ENCODE data around the gene FAM20A. TPM values are rescaled to one million over a fixed set of nuclear protein-coding genes. Genes with fewer than 3 reads are reported as not detected.
A peak's percentile ranks its signal among the peaks of the same experiment; 100 is the strongest.
"Not testable (repeated sequence)": the region's sequence is repeated elsewhere in the genome, so short reads cannot be mapped to it uniquely, and the experiment has no call there.

Gene FAM20A
- total RNA-seq, 1 experiment from 2014 or later = not detected

DNA sequence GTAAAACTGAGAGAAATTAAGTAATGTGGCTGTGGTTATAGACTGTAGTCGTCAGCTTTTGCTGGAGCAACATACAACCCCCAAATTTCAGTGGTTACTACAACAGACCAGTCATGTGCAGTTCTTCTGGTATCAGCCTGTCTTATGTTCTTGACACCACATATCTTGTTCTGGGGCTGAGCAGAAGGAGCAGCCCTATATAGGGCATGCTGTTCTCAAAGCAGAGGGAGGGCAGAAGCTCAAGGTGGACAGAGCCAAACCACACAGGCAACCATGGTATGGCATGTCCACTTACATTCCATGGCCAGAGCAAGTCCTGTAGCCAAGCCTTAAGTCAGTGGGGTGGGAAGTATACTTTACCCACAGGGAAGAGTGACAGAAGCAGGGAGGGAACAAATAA lies 81.3 kb downstream of the FAM20A start:
- H3K9ac ChIP-seq (ENCODE audit: low read length) = no peak overlapping the region
- CTCF ChIA-PET = no interaction called here
- no peak for ATAC-seq

DNA sequence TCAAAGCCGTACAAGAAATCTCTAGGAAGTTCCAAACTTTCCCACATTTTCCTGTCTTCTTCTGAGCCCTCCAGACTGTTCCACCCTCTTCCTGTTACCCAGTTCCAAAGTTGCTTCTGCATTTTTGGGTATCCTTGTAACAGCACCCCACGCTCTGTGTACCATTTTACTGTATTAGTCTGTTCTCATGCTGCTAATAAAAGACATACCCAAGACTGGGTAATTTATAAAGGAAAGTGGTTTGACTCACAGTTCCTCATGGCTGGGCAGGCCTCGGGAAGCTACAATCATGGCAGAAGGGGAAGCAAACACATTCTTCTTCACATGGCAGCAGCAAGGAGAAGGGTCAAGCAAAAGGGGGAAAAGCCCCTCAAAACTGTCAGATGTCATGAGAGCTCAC lies 82.1 kb downstream of the FAM20A start:
- H3K27ac ChIP-seq (ENCODE audit: low read depth, low read length); H2AFZ ChIP-seq (ENCODE audit: low read depth, low read length, poor library complexity, severe bottlenecking); ATAC-seq; H3K27me3 ChIP-seq (ENCODE audit: insufficient read depth, low read length); H3K4me3 ChIP-seq (replicated peaks in 1 of 2; ENCODE audit: low read depth in 1 of 2, low read length in 2 of 2); H4K20me1 ChIP-seq (ENCODE audit: insufficient read depth); DNase-seq (ENCODE audit: low read depth, low spot score); H3K9me3 ChIP-seq (ENCODE audit: control insufficient read depth in 1 of 2, insufficient read depth in 1 of 2, low read depth in 1 of 2, low read length in 2 of 2); CTCF ChIA-PET; H3K9me2 ChIP-seq (ENCODE audit: insufficient read depth); BruUV-seq (replicated peaks); RAD21 ChIA-PET (ENCODE audit: low non-redundant PET in 1 of 2, low total read pairs in 2 of 2, uncharacterized antibody in 2 of 2, unreplicated experiment in 2 of 2); H3K9ac ChIP-seq (ENCODE audit: low read length); POLR2A ChIA-PET; H3K4me1 ChIP-seq (ENCODE audit: control insufficient read depth in 1 of 2, insufficient read depth in 2 of 2, low read length in 2 of 2); intact Hi-C loops (cut with micrococcal nuclease); H3K4me2 ChIP-seq (ENCODE audit: low read length): not testable (repeated sequence)
- Histone ChIP-seq H3K79me2 (ENCODE audit: insufficient read depth, low read length) (peaks cover 82% of the 10 kb centered on the region), H3K36me3 (ENCODE audit: control insufficient read depth in 1 of 2, insufficient read depth in 2 of 2, low read length in 2 of 2) (peaks cover 41 to 52% of the 10 kb centered on the region in 2 experiments)

More for the DNA sequence above, 81.3 kb downstream of the FAM20A start:
- no peak overlapping the region for H2AFZ ChIP-seq (ENCODE audit: low read depth, low read length, poor library complexity, severe bottlenecking)
- ChIA-PET RAD21 (ENCODE audit: low non-redundant PET in 1 of 2, low total read pairs in 2 of 2, uncharacterized antibody in 2 of 2, unreplicated experiment in 2 of 2) (no interaction called here), POLR2A (no interaction called here)
- intact Hi-C loops (cut with micrococcal nuclease) = no loop called here
- H3K9me3 ChIP-seq (ENCODE audit: control insufficient read depth in 1 of 2, insufficient read depth in 1 of 2, low read depth in 1 of 2, low read length in 2 of 2) = no peaks in the 10 kb centered on the region
- peaks cover 7% of the 10 kb centered on the region; the same call in 1 of the 2 replicates for H4K20me1 ChIP-seq (ENCODE audit: insufficient read depth)
- H3K27ac ChIP-seq (ENCODE audit: low read depth, low read length) = no peak overlapping the region
- no peak overlapping the region for H3K4me2 ChIP-seq (ENCODE audit: low read length)
- no TSS peak for BruUV-seq (replicated peaks)
- no peaks in the 10 kb centered on the region for H3K27me3 ChIP-seq (ENCODE audit: insufficient read depth, low read length)
- H3K36me3 ChIP-seq (ENCODE audit: control insufficient read depth in 1 of 2, insufficient read depth in 2 of 2, low read length in 2 of 2) = peaks cover 46 to 60% of the 10 kb centered on the region in 2 experiments
- H3K9me2 ChIP-seq (ENCODE audit: insufficient read depth) = no peaks in the 10 kb centered on the region
- no peaks in the 10 kb centered on the region; a peak in 1 of 4 replicates for H3K4me1 ChIP-seq (ENCODE audit: control insufficient read depth in 1 of 2, insufficient read depth in 2 of 2, low read length in 2 of 2)
- peaks cover 73% of the 10 kb centered on the region for H3K79me2 ChIP-seq (ENCODE audit: insufficient read depth, low read length)
- no peak overlapping the region for H3K4me3 ChIP-seq (replicated peaks in 1 of 2; ENCODE audit: low read depth in 1 of 2, low read length in 2 of 2)
- no peak for DNase-seq (ENCODE audit: low read depth, low spot score)
- no peak for TF ChIP-seq SRF (IDR thresholded peaks at IDR 0.05; ENCODE audit: low read depth)
- 0 out of 2 replicates have a peak, but pooled peaks have one; percentile 14 for TF ChIP-seq MAX (IDR thresholded peaks at IDR 0.05)
- TF ChIP-seq JUND (IDR thresholded peaks at IDR 0.05) = no peak
- no peak for TF ChIP-seq SIN3A (IDR thresholded peaks at IDR 0.05; ENCODE audit: low read depth)

Measured in HCT116 (cell line).